GM19438 (cell line): ENCODE data around the gene SANBR.
A peak's percentile ranks its signal among the peaks of the same experiment; 100 is the strongest.
"Not testable (repeated sequence)": the region's sequence is repeated elsewhere in the genome, so short reads cannot be mapped to it uniquely, and the experiment has no call there.

ENCODE experiments used
- ATAC-seq: cut with Tn5 transposase; IDR thresholded peaks from one replicate; pipeline ENCODE4 v1.9.1; 2021; ENCODE audit warnings: low read depth; ENCODE audit not compliant: unreplicated experiment

The SANBR gene

GRCh38 chr2:61065714-61066709 lies at the start of gene SANBR:
TSS of gene SANBR (plus strand) at chr2:61065871. CDS start at chr2:61070351, 4,480 bp downstream.
- peak; percentile 91 for ATAC-seq

- no peak for ATAC-seq
Measured at GRCh38 chr2:61015976-61016375, 49.7 kb upstream of the SANBR start.

GRCh38 chr2:61016392-61017002 lies 49.2 kb upstream of the SANBR start:
- ATAC-seq: no peak

GRCh38 chr2:61017003-61017555 lies 48.6 kb upstream of the SANBR start:
- ATAC-seq: peak; percentile 50

- peak; percentile 85 for ATAC-seq
Measured at GRCh38 chr2:61017556-61018317, 47.9 kb upstream of the SANBR start, which contains the start of the genes PEX13 and PUS10. TSS of gene PEX13 (plus strand) at chr2:61017720. CDS start at chr2:61017760, 40 bp downstream. TSS of gene PUS10 (minus strand) at chr2:61018255. CDS start at chr2:61011890, 6,365 bp downstream.

- ATAC-seq: peak; percentile 21
Measured at GRCh38 chr2:61018318-61018755, 47.3 kb upstream of the SANBR start.

GRCh38 chr2:61018798-61019197 lies 46.9 kb upstream of the SANBR start:
- no peak for ATAC-seq

- no peak for ATAC-seq
Measured at GRCh38 chr2:61021228-61021660, 44.4 kb upstream of the SANBR start.

GRCh38 chr2:61023670-61024069 lies 42.0 kb upstream of the SANBR start:
- ATAC-seq: no peak

- ATAC-seq: no peak
Measured at GRCh38 chr2:61029533-61029932, 36.1 kb upstream of the SANBR start.

GRCh38 chr2:61034592-61034991 lies 31.1 kb upstream of the SANBR start:
- ATAC-seq: not testable (repeated sequence)

- ATAC-seq: not testable (repeated sequence)
Measured at GRCh38 chr2:61036643-61037042, 29.0 kb upstream of the SANBR start.

GRCh38 chr2:61042807-61043206 lies 22.9 kb upstream of the SANBR start:
- ATAC-seq: no peak

- ATAC-seq: no peak
Measured at GRCh38 chr2:61044636-61045035, 21.0 kb upstream of the SANBR start.

GRCh38 chr2:61045226-61045625 lies 20.4 kb upstream of the SANBR start:
- no peak for ATAC-seq

- no peak for ATAC-seq
Measured at GRCh38 chr2:61045999-61046398, 19.7 kb upstream of the SANBR start.

GRCh38 chr2:61055557-61055956 lies 10.1 kb upstream of the SANBR start:
- ATAC-seq: no peak

GRCh38 chr2:61057562-61057961 lies 8.1 kb upstream of the SANBR start:
- no peak for ATAC-seq

GRCh38 chr2:61059382-61059781 lies 6.3 kb upstream of the SANBR start:
- ATAC-seq: no peak

- no peak for ATAC-seq
Measured at GRCh38 chr2:61074100-61074499, 8.4 kb downstream of the SANBR start.
